Activated T-helper 1 cell treated with anti-CD3 and anti-CD28 coated beads, Interleukin-2, amount 50 U/mL, for 16 hours (primary cell): ENCODE measurements around the gene ATG9B.

ENCODE experiments used
- DNase-seq, 2 donors: peaks; one replicate each; pipeline ENCODE4 v3.0.0-alpha.2; 2020; ENCODE audit warnings: low read depth in 1 of 2, low spot score in 1 of 2

ATG9B gene

DNA sequence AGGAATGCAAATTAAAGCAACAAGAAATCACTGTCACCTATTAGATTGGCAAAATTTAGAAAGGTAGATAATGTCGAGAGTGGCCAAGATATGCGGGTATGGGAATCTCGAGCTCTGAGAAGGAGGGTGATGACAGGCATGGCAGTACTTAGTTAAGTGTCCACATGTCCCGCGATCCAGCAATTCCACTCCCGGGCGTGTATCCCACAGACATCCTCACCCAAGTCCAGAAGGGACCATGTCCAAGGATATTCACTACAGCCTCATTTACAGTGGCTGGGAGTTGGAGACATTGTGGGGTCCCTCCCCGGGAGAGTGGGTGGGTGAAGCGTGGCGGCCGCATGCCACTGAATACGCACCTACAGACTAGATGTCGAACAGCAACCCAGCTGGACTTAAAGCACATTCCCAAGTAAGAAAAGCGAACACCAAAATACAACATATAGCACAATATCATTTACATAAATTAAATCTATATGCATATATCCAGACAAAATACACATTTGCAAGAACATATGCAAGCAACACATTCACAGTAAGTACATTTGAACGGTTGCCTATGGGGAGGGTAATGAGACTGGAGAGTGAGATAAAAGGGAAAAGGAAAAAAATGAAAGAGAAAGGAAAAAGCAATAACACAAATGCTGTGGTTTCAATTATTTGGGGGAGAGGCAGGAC lies 56.1 kb downstream of the ATG9B start:
- DNase-seq: no peak

DNA sequence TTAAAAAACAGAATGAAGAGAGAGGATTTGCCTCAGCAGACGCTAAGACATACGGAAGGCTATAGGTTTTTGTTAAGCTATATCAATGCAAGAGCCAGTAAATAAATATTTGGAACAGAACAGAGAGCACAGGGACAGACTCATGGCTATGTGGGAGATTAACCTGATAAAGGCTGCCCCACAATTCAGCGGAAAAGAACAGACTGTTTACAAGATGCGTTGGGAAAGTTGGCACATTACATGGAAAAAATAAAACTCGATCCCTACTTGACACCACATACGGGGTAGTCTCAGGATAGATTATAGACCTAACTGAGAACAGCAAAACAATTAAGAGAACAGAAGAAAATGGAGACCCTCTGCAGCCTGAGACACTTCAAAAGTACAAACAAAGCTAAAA lies 56.9 kb downstream of the ATG9B start:
- DNase-seq: no peak

DNA sequence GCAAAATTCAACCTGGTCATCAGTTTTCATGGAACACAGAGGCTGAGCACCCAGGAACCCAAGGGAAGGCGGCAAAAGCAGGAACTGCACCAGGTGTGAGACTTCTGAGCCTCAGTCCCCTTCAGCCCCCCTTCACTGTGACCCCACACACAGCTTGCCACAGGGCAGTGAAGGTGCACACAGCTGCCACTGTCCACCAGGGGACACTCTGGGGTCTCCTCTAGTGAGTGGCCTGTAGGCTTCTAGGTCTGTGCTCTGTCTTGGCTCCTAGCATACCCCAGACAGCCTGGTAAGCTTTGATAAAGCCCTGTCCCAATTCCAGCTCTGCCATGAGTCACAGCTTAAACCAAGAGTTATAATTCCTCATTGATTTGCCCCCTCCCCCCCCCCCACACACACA lies 58.3 kb downstream of the ATG9B start:
- no peak for DNase-seq

DNA sequence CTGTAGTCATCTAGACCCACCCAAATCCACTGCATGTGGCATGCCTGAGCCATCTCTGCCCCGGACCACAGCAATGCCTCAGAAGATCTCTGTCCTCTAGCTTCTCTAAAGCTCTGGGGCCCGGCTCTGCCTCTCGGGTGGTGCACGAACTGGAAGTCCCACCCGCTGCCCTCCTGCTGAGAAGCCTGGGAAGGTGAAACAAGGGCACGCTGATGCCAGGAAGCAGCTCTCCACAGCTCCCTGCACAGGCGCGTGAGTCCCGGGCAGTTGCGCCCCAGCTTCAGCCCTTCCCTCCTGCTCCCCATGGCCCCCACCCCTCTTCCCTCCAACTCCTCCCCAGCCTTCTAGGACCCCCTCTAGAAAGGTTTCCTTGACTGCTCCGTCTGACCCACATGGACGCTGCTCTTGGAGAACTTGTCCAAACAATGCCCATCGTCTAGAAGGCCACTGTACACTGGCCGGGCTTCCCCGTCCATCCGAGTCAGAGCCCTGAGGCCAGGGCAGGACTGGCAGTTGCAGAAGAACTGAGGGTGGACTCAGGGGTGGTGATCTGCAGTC lies 58.9 kb downstream of the ATG9B start:
- DNase-seq: no peak
